Ovary (tissue), 3 donors: ENCODE results near the gene PCDH1.

Source experiments
- POLR2A ChIP-seq: fragments of 450-650 bp; IDR thresholded peaks from one replicate; pipeline ENCODE4 v1.6.1; 2017; ENCODE audit warnings: antibody characterized with exemption, mild to moderate bottlenecking, moderate library complexity
- TF ChIP-seq, protein P1 (sequence below), 3 donors: fragments of 450-650 bp in 2 of 3; fragments of 200-600 bp in 1 of 3; IDR thresholded peaks; one replicate each; pipeline versions ENCODE4 v1.5.1 to v1.8.0; 2016 to 2022; ENCODE audit warnings: antibody characterized with exemption in 3 of 3, mild to moderate bottlenecking in 1 of 3
- donor health status: DM: no; HTN: no; CAD: no.

DNA sequence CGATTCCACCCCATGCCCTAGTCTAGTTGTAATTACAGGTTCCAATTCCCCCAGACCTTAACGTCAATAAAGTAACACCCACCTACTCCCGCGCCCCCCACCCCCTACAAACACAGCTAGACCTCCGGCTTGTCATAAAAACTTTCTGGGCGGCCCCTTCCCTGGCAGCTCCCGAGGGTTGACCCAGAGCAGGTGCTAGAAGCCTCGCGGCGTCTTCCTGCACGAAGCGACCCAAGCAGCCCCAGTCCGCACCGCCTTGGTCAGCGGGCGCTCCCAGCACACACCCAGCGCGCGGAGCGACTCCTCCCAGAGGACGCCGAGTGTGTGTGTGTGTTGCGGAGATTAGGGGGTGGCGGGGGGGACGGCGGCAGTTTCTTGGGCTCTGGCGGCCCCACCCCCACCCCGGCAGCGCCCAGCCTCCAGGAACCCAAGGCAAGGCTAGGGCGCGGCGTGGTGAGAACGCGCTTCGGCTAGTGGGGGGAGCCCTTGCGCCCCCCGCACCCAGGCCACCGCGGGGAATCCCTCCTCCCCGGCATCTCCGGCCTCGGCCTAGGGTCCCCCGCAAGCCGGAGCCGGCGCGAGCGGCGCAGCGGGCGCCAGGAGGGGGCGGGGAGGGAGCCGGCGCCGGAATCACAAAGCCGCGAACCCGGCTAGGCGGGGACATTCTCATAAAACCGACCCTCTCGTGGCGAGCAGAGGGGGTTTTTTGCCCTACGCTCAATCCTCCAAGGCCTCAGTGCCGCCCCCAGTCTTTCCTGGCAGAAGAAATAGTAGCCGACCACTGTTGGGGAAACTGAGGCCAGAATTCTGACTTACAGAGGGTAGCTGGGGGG lies 2.2 kb downstream of the PCDH1 start:
- no peak for TF ChIP-seq POLR2A
- TF ChIP-seq, protein P1, sequence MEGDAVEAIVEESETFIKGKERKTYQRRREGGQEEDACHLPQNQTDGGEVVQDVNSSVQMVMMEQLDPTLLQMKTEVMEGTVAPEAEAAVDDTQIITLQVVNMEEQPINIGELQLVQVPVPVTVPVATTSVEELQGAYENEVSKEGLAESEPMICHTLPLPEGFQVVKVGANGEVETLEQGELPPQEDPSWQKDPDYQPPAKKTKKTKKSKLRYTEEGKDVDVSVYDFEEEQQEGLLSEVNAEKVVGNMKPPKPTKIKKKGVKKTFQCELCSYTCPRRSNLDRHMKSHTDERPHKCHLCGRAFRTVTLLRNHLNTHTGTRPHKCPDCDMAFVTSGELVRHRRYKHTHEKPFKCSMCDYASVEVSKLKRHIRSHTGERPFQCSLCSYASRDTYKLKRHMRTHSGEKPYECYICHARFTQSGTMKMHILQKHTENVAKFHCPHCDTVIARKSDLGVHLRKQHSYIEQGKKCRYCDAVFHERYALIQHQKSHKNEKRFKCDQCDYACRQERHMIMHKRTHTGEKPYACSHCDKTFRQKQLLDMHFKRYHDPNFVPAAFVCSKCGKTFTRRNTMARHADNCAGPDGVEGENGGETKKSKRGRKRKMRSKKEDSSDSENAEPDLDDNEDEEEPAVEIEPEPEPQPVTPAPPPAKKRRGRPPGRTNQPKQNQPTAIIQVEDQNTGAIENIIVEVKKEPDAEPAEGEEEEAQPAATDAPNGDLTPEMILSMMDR (IDR thresholded peaks at IDR 0.05) = no peak
